IPS-11a (cell line): Measurements from ENCODE around the gene ANKRD13A.

Experiments used
- H3K4me3 ChIP-seq: one replicate; pipeline ENCODE4 v1.5.1; 2013; ENCODE audit warnings: low read depth, low read length, control low read depth

Gene ANKRD13A

DNA sequence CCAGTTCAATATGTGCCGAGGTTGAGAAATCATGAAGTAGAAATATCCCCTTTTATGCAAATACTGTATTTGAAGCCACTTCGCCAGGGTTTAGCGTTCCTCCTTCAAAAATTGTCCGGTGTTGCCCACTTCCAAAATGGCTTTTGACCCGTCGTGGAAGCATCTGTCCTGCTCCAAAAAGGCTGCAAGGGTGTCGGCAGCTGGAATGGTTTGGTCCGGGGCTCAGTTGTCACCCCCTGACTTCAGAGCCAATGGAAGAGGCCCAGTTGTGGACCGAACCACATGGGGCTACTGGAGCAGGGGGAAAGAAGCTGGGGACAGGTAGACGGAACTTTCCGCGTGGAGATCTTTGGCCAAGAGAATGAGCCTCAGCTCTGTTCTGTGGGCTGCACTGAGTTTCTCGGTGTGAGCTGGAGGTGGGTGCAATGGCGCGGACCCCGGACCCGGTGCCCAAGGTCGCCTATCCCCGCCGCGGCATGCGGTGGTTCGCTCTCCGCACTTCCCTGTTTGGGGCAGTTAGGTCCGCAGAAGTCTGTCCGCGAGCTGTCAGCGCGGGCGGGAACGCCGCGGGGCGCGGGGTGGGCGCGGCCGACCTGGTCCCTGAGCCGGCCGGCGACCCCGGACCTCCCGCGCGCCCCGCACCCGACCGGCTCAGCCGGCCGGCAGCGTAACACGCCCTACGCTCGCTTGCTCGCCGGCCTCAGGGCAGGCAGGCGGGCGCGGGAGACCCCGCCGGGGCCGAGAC is at the start of gene ANKRD13A:
Gene ANKRD13A (plus strand): TSS at position 527 of the 745 bp plus-strand sequence. CDS start 259 bp downstream, outside the sequence.
- peak within 1 kb of the TSS; percentile 78 for H3K4me3 ChIP-seq

DNA sequence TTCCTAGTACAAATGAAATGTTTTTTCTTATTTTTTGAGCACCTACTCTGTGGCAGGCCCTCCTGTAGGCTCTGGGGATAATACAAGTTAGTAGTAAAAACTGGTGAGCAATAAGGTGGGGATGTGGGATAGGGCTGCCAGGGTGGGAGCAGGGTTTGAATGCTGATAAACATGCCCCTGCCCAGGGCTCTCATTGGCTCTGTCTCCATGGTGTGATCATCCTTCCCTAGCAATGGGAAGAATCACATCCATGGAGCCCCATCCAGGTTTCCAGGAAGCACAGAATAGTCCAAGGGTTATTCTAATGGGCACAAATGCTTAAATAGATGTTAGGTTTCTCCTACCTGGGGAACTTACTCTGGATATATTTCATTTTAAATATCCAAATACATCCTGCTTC is 48.6 kb upstream of the ANKRD13A start:
- H3K4me3 ChIP-seq = no peak overlapping the region

- no peak overlapping the region for H3K4me3 ChIP-seq
These were observed 48.1 kb upstream of the ANKRD13A start for GRCh38 chr12:109951136-109951535.

DNA sequence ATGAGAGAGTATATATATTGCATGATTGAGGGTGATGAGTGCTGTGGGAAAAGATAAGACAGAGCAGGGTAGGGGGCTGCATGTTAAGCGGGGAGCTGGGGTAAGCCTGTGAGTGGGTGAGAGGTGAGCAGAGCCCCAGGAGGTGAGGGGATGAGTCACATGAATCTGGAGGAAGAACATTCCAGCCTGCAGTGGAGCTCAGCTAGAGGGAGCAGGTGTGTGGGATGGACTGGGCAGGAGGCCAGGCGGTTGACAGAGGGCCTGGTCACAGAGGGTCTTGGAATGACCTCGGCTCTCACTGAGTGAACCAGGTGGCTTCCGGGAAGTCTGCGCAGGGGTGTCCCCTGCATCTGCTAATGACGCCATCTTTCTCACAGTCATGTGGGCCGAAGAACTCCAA is 47.5 kb upstream of the ANKRD13A start:
- H3K4me3 ChIP-seq = no peak overlapping the region

DNA sequence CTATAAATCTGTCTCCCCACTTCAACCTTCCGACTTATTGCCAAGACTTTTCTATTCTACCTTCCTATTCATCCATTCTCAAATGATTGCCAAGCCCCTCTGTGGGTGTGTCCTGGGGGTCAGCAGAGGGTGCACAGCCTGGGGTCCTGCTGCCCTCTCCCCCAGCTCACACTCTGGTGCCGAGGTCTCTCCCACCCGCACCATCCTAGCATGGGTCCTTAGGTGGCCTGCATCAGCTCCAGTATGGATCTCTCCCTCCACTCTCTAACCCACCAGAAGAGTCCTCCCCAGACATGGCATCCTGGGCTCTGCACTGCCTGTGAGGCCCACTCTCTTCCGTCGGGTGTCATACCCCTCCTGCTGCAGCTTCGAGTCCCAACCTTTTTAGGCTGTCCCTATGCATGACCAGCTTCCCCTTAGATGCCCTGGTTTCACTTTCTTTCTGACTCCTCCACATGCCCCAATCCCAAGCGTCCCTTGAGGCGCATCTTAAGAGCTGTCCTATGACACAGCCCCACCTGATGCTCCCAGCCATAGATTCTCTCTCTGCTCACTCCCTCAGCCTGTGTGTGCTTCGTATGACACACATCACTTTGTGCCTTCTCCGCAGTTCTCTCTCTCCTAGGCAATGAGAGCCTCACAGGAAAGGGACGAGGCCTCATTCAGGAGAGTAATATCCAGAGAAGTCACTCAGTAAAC is 46.9 kb upstream of the ANKRD13A start:
- H3K4me3 ChIP-seq = no peak overlapping the region

- H3K4me3 ChIP-seq = no peak overlapping the region
These were observed 46.4 kb upstream of the ANKRD13A start for GRCh38 chr12:109952873-109953272.

DNA sequence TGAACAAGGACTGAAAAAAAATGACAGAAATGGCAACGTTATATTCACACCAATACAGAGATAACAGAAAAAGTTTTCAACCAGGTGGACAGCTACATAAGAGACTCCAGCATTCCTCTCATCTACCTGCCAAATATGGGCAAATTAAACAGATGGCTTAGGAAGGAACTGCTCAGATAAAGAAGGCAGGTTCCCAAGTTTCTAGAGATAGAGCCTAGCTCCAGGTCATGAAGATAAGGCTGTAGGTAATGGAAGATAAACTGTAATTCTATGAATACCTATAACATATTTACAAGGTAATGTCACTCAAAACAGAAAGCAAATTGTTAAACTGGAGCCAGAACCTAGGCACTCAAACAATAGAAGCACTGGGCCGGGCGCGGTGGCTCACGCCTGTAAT is 45.6 kb upstream of the ANKRD13A start:
- no peak overlapping the region for H3K4me3 ChIP-seq

DNA sequence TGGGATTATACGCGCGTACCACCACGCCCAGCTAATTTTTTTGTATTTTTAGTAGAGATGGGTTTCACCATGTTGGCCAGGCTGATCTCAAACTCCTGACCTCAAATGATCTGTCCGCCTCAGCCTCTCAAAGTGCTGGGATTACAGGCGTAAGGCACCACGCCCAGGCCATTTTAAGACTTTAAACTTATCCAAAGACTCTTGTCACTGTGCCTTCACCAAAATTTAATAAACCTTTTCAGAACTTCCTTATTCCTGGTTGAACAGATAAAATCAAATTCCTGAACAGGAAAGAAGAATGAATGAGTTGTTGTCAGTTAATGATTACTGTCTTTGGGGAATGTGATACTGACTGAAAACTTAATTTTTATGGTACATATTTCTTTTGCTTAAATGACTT is 40.9 kb upstream of the ANKRD13A start:
- H3K4me3 ChIP-seq = no peak overlapping the region

GRCh38 chr12:109959411-109960093 is 39.7 kb upstream of the ANKRD13A start:
- no peak overlapping the region for H3K4me3 ChIP-seq

DNA sequence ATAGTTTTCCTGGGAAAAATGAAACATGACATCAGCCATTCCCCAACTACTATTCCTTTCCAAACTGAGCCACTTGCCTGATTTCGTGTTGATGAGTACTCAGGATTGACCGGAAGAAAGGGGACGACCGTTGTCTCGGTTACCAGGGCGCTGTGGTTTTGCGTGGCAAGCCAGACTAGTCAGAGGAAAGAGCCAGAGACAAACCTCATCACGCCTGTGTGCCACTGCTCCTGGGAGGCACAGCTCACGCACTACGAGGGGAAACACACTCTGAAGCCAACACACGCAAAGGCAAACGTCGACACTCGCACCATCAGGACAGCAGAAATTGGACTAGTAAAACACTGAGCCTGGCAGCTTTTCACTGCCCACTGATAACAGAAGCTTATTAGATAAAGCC is 38.0 kb upstream of the ANKRD13A start:
- no peak overlapping the region for H3K4me3 ChIP-seq

DNA sequence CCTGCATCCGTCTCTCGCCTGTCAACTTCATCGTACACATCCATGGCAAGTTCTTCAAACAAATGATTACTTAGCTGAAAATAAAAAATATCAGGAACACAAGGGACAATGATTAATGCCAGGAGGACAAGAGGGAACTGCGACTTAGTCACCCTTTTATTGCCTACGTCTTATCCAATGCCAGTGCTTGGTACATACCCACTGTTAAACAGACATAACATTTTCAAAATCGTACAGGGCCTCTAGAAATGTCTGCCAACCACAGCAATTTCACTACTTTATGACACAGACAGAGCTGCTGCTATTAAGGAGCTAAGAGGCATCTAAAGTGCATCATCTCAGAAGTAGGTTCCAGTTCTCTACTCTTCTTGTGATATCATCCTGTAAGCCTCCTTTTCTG is 37.6 kb upstream of the ANKRD13A start:
- no peak overlapping the region for H3K4me3 ChIP-seq

GRCh38 chr12:109962398-109962797 is 36.8 kb upstream of the ANKRD13A start:
- H3K4me3 ChIP-seq = no peak overlapping the region

DNA sequence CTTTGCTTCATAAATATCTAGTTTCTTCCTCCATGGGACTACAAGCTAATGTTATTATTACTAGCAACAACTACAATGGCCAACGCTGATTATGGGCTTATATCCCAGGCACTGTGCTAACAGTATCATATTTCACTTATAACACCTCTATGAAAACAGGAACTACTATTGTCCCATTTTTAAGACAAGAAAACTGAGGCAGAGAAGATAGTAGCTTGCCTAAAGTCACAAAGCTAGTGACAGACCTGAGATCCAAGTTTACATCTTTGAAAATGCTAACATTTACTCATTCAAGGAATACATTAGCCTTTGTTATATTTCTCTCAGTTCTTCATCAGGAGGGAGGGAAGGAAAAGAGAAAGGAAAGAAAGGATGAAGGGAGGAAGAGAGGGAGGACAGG is 35.9 kb upstream of the ANKRD13A start:
- H3K4me3 ChIP-seq = no peak overlapping the region

DNA sequence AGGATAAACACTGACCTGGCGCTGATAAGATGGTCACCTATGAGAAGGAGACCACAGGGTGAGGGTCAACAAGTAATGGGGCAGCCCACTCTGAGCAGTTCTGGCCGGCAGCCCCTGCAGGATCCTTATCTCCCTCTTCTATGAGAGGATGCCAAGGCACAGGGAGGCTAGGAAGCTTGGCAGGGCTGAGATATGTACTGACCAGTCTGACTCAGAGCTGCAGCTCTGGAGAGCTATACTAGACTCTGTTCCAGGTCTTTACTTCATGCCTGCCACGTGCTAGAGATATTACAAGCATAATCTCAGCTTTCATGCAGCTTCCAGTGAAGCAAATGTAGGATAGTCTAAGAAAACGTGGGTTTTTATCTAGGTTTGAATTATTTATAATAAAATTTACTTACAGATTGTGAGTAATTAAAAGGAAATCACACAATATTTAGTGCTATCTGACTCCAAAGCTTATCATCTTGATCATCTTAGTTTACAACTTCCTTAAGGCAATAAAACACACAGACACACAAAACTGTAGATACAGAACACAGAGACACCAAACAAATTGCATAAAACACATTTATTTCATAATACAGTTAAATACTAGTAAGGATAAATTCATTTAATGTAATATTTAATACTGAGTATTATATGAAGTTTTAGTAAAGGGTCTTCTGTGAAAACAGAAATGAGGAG is 35.3 kb upstream of the ANKRD13A start:
- H3K4me3 ChIP-seq = no peak overlapping the region

DNA sequence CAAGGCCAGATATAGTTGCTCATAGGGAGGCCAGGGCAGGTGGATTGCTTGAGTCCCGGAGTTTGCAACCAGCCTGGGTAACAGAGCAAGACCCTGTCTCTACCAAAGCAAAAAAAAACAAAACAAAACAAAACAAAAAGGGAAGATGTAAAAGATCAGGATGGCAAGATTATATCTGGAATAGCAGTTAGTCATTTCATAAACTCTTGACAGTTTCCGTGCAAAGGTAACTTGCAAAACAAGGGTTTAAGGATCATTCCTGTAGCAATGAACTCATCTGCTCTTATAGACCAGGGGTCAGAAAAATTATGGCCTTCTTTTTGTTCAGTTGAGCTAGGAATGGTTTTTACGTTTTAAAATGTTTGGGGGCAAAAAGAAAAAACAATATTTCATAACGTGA is 32.7 kb upstream of the ANKRD13A start:
- no peak overlapping the region for H3K4me3 ChIP-seq

DNA sequence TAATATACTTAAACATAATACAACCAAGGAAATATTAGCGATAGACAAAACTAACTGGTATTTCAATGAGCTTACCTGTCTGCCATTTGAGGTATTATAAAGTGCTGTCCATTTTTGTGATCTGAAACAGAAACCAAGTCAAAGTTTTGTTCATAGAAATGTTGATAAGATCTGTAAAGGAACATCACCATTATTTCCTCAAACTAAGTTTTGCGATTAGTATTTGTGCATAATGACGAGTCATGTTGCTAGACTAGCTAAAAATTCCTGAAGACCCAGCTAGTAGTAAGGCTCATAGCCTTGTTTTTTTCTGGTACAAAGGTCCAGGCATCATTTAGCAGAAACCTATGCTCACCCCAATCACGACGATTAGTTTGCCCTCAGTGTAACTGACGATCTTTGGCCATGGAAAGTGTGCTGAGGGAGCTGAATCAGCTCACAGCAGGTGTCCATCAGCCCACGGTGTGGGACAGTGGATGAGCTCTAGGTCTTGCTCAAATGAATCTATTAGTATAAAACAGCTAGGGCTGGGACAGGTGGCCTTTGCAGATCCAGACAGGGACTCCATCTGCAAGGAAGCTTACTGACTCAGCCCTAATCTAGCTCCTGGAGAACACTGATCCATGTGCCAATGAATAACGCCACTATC is 31.7 kb upstream of the ANKRD13A start:
- H3K4me3 ChIP-seq = no peak overlapping the region

DNA sequence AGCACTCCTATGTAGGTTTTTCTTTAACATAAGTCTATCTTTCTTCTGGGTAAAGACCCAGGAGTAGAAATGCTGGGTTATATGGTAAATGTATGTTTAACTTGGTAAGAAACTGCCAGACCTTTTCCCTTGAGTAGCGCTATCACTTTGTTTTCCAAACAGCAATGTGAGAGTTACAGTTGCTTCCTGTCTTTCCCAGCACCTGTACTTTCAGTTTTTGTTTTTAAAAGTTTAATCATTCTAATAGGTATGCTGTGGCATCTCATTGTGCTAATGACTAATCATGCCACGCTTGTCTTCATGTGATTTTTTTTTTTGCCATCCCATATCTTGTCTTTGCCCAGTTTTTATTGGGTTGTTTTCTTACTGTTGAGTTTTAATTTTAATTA is 31.2 kb upstream of the ANKRD13A start:
- no peak overlapping the region for H3K4me3 ChIP-seq

- H3K4me3 ChIP-seq = no peak overlapping the region
These were observed 30.4 kb upstream of the ANKRD13A start for GRCh38 chr12:109968801-109969200.

GRCh38 chr12:109972821-109973220 is 26.4 kb upstream of the ANKRD13A start:
- H3K4me3 ChIP-seq = no peak overlapping the region

GRCh38 chr12:109981311-109981710 is 17.9 kb upstream of the ANKRD13A start:
- no peak overlapping the region for H3K4me3 ChIP-seq

DNA sequence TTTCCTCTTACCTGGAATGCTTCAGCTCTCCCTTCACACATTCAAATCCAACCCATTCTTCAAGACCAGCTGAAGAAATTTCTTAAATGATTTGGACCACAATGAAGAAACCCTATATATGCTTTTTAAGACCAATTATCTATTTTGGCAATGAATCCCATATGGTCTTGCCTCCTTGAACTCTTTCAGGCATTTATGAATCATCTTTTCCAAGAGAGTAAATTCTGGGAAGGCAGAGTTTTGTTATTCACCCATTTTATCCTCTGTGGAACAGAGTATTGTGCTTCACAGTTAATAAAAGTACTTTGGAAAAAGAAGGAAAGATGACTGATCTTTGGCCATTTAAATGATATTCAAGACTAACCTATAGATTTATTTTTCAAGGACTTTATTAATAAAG is 17.0 kb upstream of the ANKRD13A start:
- no peak overlapping the region for H3K4me3 ChIP-seq
